Astrocyte (in vitro differentiated cells and primary cell): Measurements from ENCODE around the gene ELMO1. TPM values are rescaled to one million over a fixed set of nuclear protein-coding genes. Genes with fewer than 3 reads are reported as not detected.

Experiments used
- DNase-seq: peaks from one replicate; pipeline ENCODE4 v3.0.0-alpha.2; 2010; ENCODE audit warnings: low read depth
- FAIRE-seq: peaks from 2 replicates; lab custom pipeline; 2011; peaks lifted over from hg19 to GRCh38; lab: Jason Lieb, UNC
- H2AFZ ChIP-seq: 2 replicates; pipeline ENCODE4 v1.6.0; 2012; ENCODE audit warnings: low read depth, low read length, inconsistent platforms
- H3K27ac ChIP-seq: 2 replicates; pipeline ENCODE4 v1.5.1; 2011; ENCODE audit warnings: low read depth, low read length, inconsistent platforms
- H3K27me3 ChIP-seq: 2 replicates; pipeline ENCODE4 v1.6.0; 2011; ENCODE audit warnings: low read length, inconsistent platforms; ENCODE audit not compliant: insufficient read depth
- H3K36me3 ChIP-seq: 2 replicates; pipeline ENCODE4 v1.5.1; 2011; ENCODE audit warnings: low read length, inconsistent platforms; ENCODE audit not compliant: insufficient read depth
- H3K4me1 ChIP-seq: 2 replicates; pipeline ENCODE4 v1.5.1; 2011; ENCODE audit warnings: low read length, inconsistent platforms; ENCODE audit not compliant: insufficient read depth
- H3K4me2 ChIP-seq: 2 replicates; pipeline ENCODE4 v1.6.0; 2012; ENCODE audit warnings: low read length, inconsistent platforms
- H3K4me3 ChIP-seq: 2 replicates; pipeline ENCODE4 v1.5.1; 2011; ENCODE audit warnings: low read depth, mild to moderate bottlenecking, low read length, inconsistent platforms; ENCODE audit not compliant: insufficient read depth
- H3K79me2 ChIP-seq: 2 replicates; pipeline ENCODE4 v1.6.0; 2012; ENCODE audit warnings: mild to moderate bottlenecking, low read length, inconsistent platforms; ENCODE audit not compliant: insufficient read depth
- H3K9ac ChIP-seq: 2 replicates; pipeline ENCODE4 v1.6.0; 2012; ENCODE audit warnings: mild to moderate bottlenecking, low read length, inconsistent platforms
- H3K9me3 ChIP-seq: 2 replicates; pipeline ENCODE4 v1.5.1; 2012; ENCODE audit warnings: low read depth, mild to moderate bottlenecking, low read length, inconsistent platforms; ENCODE audit not compliant: insufficient read depth
- H4K20me1 ChIP-seq: 2 replicates; pipeline ENCODE4 v1.6.0; 2012; ENCODE audit warnings: low read length, inconsistent platforms; ENCODE audit not compliant: insufficient read depth
- H3K27ac Mint-ChIP-seq: one replicate; pipeline ENCODE4 v1.8.0; 2021; ENCODE audit warnings: mild to moderate bottlenecking, mixed read lengths; ENCODE audit not compliant: unreplicated experiment
- H3K27me3 Mint-ChIP-seq: one replicate; pipeline ENCODE4 v1.8.0; 2021; ENCODE audit warnings: low read depth, mixed read lengths; ENCODE audit not compliant: unreplicated experiment
- H3K36me3 Mint-ChIP-seq: one replicate; pipeline ENCODE4 v1.8.0; 2021; ENCODE audit warnings: low read depth, mixed read lengths; ENCODE audit not compliant: unreplicated experiment
- H3K4me1 Mint-ChIP-seq: one replicate; pipeline ENCODE4 v1.8.0; 2021; ENCODE audit warnings: low read depth, mixed read lengths; ENCODE audit not compliant: unreplicated experiment
- H3K4me3 Mint-ChIP-seq: one replicate; pipeline ENCODE4 v1.8.0; 2021; ENCODE audit warnings: mild to moderate bottlenecking, moderate library complexity, mixed read lengths; ENCODE audit not compliant: unreplicated experiment
- H3K9me3 Mint-ChIP-seq: one replicate; pipeline ENCODE4 v1.8.0; 2021; ENCODE audit warnings: mild to moderate bottlenecking, mixed read lengths; ENCODE audit not compliant: unreplicated experiment
- EZH2 ChIP-seq: IDR thresholded peaks from 2 replicates; pipeline ENCODE4 v1.6.1; 2012; ENCODE audit warnings: mild to moderate bottlenecking, low read length, inconsistent platforms; ENCODE audit not compliant: insufficient read depth
- microRNA-seq: library from miRNA; unstranded; fragments of <30 nt; microRNA quantifications from one replicate; pipeline ENCODE4 v1.2.0, GENCODE V29; 2020
- total RNA-seq: library from RNA; stranded (reverse); gene quantifications from 2 replicates; pipeline ENCODE4 v1.2.1, GENCODE V29; 2021
- TF ChIP-seq, protein P1 (sequence below): IDR thresholded peaks from 2 replicates; pipeline ENCODE4 v1.5.1; 2011; ENCODE audit warnings: low read depth, mild to moderate bottlenecking, inconsistent platforms, low read length, moderate library complexity; ENCODE audit not compliant: insufficient read depth

The ELMO1 gene
- total RNA-seq, 1 donor from 2014 or later = 20.4 TPM

DNA sequence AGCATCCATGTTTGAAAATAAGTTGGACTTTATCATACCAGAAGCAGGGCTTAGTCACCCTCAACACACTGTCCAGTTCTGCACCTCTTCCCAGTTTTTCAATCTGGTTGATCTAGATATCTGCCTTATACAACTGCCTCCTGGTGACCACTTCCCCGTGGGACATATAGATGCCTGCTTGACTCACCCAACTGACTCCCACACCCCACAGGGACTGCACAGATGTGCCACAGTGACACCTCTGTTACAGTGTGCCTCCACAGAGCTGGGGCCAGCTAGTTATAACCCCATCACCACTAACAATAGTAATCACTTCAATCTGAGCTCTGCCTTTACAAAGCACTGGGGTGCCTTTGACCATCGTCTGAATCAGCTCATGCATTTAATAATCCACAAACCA is 641.8 kb downstream of the ELMO1 start:
- no peak overlapping the region for H3K4me3 ChIP-seq
- no peak overlapping the region for H3K9ac ChIP-seq
- no peaks in the 10 kb centered on the region for H4K20me1 ChIP-seq
- H3K9me3 ChIP-seq = no peaks in the 10 kb centered on the region
- H2AFZ ChIP-seq = no peak overlapping the region
- H3K4me1 Mint-ChIP-seq = peaks cover 2% of the 10 kb centered on the region
- H3K79me2 ChIP-seq = no peaks in the 10 kb centered on the region
- no peak overlapping the region for H3K27ac ChIP-seq
- peaks cover 8% of the 10 kb centered on the region for H3K27me3 Mint-ChIP-seq
- no peak for DNase-seq
- no peak overlapping the region for H3K4me3 Mint-ChIP-seq
- FAIRE-seq = no peak
- no peaks in the 10 kb centered on the region for H3K27me3 ChIP-seq
- no peak overlapping the region for H3K4me2 ChIP-seq
- no peak for TF ChIP-seq EZH2
- TF ChIP-seq, protein P1, sequence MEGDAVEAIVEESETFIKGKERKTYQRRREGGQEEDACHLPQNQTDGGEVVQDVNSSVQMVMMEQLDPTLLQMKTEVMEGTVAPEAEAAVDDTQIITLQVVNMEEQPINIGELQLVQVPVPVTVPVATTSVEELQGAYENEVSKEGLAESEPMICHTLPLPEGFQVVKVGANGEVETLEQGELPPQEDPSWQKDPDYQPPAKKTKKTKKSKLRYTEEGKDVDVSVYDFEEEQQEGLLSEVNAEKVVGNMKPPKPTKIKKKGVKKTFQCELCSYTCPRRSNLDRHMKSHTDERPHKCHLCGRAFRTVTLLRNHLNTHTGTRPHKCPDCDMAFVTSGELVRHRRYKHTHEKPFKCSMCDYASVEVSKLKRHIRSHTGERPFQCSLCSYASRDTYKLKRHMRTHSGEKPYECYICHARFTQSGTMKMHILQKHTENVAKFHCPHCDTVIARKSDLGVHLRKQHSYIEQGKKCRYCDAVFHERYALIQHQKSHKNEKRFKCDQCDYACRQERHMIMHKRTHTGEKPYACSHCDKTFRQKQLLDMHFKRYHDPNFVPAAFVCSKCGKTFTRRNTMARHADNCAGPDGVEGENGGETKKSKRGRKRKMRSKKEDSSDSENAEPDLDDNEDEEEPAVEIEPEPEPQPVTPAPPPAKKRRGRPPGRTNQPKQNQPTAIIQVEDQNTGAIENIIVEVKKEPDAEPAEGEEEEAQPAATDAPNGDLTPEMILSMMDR = no peak
- no peaks in the 10 kb centered on the region for H3K36me3 Mint-ChIP-seq
- no peaks in the 10 kb centered on the region for H3K4me1 ChIP-seq
- H3K27ac Mint-ChIP-seq = no peak overlapping the region
- H3K36me3 ChIP-seq = no peaks in the 10 kb centered on the region
- H3K9me3 Mint-ChIP-seq = no peaks in the 10 kb centered on the region

Small RNA genes lying within 50 kb of the gene (microRNA-seq; reads per million reads assigned to microRNA genes)
- gene MIR1200 = not detected

Other genes starting within 250 kb of the ELMO1 start
- not detected in 2 replicates for gene GPR141, start 234.9 kb upstream of the ELMO1 start, total RNA-seq